ENCODE results near the gene PMS1.
"Not testable (repeated sequence)": the region's sequence is repeated elsewhere in the genome, so short reads cannot be mapped to it uniquely, and the experiment has no call there.

Gene PMS1

DNA sequence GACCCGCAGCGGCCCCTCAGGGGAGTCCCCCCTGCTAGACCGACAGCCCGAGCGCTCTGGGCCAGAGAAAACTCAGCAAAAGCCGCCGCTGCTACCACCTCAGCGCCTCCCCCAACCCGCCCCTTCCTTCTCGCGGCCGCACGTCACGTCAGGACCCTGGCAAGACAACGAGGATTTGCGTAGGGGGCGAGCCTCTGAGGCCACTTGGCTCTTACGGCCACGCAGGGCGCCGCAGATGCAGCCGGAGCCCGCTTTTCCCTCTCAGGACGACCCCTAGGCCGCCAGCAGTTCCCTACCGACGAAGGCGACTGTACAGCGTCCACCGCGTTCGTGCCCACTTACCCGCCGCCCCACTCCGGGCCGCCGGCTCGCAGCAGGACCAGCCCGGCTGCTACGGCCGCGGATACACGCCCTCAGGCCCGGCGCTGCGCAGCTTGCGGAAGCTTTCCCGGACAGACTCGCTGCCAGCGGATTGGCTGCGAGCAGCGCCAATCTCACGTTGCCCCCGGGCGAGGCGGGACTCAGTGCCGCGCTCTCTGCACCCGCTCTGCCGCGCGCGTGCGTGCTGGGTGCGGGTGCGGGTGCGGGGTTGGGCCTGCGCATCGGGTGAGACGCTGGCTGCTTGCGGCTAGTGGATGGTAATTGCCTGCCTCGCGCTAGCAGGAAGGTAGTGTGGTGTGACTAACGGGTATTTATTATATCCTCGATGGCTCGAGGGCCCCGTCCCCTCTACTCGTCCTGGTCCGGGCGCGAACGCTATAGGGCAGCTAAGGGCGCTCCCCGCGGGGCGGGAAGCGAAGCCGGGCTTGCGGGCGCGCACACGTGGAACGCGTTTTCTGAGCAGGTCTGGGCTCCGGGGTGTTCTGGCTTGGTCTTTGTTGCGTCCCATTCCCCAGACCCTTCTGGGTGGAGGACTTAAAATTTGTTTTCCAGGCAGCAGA lies at the start of gene PMS1, which contains the start of gene ORMDL1:
Gene PMS1, plus strand, starts transcription at position 524 of the 941 bp plus-strand sequence. CDS start 7,360 bp downstream, outside the sequence.
Gene ORMDL1, minus strand, starts transcription at position 413 of the 941 bp plus-strand sequence. CDS start 1,744 bp downstream, outside the sequence.
- peak; percentile 96 for DNase-seq (ENCODE audit: low spot score)

DNA sequence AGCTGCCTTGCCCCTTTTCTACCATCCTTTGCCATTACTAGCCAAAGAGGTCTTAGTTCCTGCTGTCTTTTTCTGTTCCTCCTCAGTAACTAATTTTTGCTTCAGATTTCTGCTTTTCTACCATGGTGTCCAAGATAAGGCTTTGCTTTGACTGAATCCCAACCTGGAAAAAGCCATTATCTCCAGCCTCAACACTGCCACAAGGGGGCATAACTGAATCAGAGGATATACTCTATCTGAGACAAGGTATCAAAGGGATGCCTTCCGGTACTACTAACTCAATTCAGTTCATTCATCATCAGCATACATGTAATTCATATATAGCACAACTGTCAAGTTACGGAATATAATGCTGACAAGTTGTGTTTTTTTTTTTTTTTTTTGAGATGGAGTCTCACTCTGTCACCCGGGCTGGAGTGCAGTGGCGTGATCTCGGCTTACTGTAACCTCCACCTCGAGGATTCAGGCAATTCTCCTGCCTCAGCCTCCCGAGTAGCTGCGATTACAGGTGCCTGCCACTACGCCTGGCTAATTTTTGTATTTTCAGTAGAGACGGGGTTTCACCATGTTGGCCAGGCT lies 33.1 kb upstream of the PMS1 start:
- DNase-seq (ENCODE audit: low spot score), result peak; percentile 68

DNA sequence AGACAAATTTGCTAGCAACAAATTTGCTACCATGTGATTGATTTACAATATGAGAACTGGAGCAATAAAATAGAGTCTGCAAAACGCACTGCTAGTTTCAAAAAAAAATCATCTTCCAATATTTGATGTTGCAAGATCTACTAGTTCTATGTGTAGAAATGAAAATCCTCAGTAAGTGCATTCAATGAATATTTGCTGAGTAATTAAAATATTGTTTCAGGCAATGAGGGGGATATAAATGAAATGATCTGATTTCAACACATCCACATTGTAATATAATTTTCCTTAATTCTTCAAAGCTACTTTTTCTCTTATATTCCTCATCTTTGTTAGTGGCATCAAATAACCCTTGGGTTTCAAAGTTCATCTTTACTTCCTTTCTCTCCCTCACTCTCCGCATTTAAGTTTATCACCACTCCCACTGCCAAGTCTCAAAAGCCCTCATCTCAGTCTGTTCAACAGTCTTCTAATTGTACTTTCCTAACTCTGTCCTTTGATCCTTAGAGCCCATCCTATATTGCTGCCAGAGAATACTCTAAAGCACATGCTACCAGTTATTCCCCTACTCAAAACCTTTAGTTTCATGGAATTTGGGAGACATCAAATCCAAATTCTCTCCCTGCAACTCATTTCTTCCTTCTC lies 27.8 kb upstream of the PMS1 start:
- no peak for DNase-seq (ENCODE audit: low spot score)

DNA sequence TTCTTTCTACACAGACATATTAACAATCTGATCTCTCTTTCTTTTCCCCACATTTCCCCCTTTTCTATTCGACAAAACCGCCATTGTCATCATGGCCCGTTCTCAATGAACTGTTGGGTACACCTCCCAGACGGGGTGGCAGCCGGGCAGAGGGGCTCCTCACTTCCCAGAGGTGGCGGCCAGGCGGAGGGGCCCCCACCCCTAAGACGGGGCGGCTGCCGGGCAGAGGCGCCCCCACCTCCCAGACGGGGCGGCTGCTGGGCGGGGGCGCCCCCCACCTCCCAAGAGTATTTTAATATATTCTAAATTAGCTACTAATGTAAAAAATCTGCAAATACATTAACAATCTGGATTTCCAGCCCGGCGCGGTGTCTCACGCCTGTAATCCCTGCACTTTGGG lies 24.1 kb upstream of the PMS1 start:
- DNase-seq (ENCODE audit: low spot score), result not testable (repeated sequence)

DNA sequence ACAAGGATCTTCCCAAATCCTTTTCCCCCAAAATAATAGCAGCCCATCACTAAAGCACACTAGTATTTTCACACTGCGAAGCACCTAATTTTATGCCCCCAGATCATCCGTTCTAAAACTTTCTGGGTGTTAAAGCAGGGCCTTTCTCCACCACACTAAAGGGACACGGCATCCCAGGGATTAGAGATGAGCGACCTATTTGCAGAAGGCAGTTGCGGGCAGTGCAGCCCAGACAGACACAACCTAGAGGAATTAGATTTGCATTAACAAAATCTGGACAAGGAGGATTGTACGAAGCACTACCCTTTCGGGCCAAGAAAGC lies 22.1 kb upstream of the PMS1 start:
- no peak for DNase-seq (ENCODE audit: low spot score)

DNA sequence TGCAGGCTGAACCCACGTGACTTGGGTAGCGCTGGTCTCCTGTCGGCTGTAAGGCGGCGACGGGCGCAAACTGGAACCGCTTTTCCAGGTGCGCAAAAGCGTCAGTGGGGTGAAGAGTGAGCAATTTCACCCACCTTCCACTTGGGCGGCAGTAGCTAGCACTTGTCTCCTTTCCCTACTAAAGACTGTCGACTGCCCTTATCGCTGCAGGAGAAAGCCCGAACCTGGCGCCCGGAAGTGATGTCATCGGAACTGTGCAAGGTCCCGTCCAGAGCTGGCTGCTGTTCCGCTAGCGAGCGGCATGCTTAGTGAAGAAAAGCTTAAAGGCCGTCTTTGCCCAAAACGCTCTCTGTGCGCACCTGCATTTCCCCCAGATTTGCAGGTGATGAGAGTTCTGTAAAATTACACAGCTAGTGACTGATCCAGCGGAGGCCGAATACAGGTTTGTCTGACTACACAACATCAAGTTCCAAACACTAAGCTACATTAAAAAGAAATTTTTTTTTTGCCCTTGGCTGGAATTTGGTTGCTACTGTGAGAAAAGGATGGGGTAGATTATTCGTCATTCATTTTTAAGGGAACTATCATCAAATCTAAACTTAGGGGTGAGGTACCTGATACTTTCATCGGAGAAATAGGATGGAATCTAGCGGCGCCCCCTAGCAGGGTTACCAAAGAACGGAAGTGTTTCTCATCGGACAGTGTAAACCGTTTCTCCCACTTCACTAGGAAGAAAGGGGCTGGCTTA lies 21.5 kb upstream of the PMS1 start, which contains the start of gene OSGEPL1:
Gene OSGEPL1, minus strand, starts transcription at position 242 of the 748 bp plus-strand sequence. CDS start 1,152 bp downstream, outside the sequence.
- peak; percentile 96 for DNase-seq (ENCODE audit: low spot score)

DNA sequence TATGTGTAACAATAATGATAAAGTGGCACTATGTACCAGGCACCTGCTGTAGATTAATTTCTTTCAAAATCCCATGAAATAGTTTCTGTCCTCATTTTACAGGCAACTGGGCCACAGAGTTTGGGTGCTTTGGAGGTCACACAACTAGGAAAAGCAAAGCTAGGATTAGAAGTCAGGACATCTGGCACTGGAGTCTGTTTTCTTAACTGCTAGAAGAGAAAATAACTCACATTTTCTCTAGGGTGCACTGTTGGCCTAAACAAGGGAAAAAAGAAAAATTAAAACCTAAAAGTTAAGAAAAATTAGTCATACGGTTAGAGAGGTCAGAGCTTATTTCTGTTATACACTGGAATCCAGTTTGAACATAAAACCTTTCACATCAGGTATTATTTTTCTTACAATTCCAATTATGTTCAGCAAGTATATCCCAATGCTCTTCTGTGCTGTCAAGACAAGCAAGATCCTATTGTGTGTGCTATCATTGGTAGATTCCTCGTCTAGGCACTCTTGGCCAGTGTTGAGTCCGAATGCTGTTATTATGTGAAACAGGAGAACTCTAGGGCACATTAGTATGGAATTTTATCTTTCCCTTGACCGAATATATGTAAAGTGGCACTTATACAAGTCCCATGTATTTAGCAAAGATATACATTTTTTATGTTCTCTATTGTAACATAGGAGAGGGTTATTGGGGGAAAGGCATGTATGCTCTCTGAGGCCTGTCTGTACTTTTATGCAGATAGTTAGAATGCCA lies 20.2 kb upstream of the PMS1 start:
- DNase-seq (ENCODE audit: low spot score), result no peak

DNA sequence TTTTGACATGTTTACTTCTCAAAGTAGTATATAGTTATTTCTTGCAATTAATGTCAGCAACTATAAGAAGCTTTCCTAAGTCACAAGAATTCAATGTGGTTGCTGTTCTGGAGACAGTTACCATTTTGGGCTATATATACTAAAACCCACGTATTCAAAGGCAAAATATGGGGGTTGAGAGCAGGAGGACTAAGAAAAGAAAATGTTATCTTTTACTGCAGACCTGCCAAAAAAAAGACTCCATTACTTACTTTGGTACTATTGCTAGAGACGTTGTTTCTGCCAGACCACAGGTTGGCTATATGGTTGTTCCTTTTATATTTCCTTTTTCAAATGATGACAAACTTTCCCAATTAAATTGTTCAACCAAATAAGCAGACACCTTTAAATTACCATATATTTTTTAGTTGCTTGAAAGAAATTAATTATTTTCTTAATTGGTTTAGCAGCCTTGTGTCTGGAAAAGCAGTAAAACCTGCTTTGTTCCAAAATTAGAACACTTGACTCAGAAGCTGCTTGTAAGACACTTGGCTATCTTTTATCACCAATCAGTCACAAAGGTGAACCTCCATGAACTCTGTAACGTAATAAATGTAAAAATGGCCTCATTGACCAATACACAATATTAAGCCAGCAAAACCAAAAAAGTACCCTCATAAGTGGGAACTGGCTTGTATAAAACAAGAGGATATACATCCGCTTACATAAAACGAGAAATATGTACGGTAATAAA lies 13.5 kb upstream of the PMS1 start:
- no peak for DNase-seq (ENCODE audit: low spot score)

DNA sequence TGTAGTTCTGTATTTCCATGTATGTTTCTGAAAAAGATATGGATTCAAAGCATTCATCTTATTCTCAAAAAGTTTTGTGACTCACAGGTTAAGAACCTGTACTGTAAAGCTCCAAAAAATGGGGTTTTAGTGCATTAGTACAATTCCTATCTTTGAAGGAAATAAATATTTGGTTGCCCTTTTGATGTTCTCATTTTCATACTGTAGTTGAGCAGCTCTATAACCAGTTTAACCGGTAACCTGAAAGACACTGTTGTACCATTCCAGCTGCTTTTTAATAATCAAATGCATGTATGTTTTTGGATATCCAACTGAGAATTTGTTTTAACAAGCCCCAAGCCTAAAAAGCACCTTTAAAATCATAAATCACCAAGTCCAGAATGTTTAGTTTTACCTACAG lies 12.0 kb upstream of the PMS1 start:
- DNase-seq (ENCODE audit: low spot score), result no peak

DNA sequence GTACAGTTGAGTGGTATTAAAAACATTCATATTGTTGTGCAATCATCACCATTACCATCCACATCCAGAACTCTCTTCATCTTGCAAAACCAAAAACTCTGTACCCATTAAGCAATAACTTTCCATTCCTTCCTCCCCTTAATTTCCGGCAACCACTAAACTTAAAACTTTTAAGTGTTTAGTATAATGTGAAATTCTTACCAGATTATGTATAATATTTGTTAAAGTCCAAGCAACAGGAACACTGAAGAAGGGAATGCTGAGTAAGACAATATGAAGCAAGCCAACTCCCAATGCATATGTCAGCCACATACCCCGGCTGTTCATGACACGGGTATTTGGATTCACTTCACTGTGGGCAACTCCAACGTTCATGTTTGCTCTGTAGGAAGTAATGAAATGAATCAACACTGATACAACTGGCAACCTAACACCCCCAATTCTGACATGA lies 2.0 kb upstream of the PMS1 start:
- DNase-seq (ENCODE audit: low spot score), result no peak

DNA sequence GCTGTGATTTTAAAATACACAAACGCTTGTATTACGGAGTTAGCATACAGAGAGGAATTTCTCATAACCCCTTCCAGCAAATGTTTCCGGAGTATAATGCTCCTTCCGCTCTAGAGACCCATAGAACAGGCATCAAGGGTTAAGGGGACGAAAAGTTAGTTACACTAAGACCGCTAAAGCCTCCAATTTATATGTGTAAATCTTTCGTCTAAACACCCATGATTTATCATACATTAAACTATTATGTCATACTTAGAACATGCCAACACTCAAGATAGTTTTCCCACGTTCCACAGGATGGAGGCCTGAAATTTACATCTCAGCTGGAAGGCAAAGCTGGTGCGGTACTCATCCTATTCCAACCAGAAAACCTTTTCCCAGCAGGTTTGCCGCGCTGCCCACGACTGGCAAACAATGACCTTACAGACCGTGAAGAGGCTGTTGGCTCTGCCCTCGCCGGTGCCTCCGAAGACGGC lies 761 bp upstream of the PMS1 start:
- DNase-seq (ENCODE audit: low spot score), result peak; percentile 19

DNA sequence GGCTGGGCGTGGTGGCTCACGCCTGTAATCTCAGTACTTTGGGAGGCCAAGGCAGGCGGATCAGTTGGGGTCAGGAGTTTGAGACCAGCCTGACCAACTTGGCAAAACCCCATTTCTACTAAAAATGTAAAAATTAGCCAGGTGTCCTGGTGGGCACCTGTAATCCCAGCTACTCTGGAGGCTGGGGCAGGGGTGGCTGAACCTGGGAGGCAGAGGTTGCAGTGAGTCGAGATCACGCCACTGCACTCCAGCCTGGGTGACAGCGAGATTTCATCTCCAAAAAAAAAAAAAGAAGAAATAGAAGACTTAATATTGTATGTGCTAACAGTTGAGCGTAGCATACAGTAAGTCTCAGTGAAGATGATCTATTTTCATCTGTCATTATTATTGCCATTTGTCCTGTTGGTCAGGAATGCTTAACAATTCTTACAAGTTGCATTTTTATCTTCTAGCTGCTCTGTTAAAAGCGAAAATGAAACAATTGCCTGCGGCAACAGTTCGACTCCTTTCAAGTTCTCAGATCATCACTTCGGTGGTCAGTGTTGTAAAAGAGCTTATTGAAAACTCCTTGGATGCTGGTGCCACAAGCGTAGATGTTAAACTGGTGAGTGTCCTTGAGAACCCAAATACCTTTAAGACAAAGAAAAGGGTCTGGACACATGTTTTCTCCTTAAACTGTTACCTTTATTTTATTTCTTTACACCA lies 7.2 kb downstream of the PMS1 start:
- no peak for DNase-seq (ENCODE audit: low spot score)

DNA sequence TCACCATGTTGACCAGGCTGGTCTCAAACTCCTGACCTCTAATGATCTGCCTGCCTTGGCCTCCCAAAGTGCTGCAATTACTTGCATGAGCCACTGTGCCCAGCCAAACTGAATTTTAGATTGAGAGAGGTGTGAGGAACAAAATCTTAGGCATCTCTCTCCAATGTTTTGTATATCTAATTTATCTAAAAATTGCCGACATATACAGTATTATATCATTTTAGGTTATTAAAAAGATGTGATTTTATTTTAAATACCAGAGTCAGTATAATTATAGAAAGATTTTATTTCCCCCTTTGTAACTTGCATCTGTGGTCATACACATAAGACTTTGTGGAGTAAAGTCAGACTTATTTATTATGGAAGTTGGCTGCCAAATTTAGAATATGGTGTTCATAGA lies 10.1 kb downstream of the PMS1 start:
- no peak for DNase-seq (ENCODE audit: low spot score)

DNA sequence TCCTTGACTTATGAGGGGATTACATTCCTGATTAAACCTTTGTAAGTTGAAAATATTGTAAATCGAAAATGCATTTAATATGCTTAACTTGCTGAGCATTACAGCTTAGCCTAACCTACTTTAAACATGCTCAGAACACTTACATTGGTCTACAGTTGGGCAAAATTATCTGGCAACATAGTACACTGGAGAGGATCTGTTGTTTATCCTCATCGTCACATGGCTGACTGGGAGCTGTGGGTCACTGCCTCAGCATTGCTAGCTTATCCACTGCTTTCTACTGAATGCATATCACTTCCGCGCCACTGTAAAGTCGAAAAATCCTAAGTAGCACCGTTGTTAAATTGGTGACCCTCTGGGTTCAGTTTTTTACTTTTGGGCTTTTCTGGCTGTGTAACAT lies 13.7 kb downstream of the PMS1 start:
- DNase-seq (ENCODE audit: low spot score), result no peak

DNA sequence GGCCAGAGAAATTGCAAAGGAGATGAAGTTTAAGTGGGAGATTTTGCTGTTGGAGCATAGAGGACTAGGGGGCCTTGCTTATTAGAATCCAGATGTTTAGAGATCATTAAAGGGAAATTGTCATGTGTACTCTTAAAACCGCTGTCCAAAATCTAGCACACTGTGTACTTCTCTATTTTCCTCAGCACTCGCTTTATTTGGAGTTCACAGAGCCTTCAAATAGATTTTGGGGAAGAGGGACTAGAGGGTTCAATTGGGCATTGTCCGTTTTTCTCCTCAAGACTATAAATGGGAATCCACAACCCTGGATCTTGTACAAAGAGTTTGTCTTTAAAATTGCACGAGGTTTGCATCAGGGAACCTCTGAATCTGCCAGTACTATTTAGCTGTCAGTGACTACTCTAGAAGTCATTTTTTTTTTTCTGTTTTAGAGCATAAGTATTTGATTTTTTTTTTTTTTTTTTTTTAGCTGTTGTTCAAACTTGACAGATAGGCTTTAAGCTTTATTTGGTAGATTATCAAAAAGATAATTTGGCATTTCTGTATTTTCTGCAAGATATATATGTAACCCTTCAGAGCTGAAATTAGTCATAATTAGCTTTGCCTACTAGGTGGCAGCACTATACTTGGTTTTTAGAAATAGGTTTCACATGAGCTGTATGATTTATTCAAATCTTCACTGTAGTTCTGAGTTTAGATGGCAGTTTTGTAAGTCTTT lies 14.2 kb downstream of the PMS1 start:
- peak; percentile 17 for DNase-seq (ENCODE audit: low spot score)

DNA sequence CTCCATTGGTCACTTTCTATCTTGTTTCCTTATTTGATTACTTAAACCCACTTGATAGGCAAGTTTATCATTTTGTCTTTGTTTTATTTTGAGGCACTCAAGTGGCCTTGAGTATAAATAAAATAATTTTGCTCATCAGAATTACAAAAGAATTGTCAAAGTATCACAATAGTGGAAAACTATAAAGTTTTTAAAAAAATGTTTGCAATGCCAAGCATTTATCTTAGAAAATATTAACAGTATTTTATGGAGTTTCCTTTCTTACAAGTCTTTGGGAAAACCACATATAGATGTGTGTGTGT lies 14.7 kb downstream of the PMS1 start:
- DNase-seq (ENCODE audit: low spot score), result no peak

DNA sequence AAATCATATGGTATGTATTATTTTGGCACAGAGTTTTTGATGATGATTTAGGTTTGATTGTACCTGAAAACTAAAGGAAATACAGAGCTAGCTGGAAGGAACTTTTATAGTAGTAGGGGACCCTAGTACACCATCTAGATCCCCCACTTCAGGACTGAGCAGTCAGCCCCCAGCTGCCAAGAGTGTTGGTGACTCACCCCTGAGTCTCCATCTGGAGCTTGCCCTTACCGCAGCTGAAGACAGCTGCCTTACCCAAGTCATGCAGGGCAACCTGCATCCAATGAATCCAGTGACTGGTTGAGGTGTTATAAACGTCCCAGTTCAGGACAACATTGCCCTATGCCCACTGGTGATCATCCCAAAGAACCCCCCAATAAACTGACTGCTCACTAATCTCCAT lies 15.3 kb downstream of the PMS1 start:
- no peak for DNase-seq (ENCODE audit: low spot score)

DNA sequence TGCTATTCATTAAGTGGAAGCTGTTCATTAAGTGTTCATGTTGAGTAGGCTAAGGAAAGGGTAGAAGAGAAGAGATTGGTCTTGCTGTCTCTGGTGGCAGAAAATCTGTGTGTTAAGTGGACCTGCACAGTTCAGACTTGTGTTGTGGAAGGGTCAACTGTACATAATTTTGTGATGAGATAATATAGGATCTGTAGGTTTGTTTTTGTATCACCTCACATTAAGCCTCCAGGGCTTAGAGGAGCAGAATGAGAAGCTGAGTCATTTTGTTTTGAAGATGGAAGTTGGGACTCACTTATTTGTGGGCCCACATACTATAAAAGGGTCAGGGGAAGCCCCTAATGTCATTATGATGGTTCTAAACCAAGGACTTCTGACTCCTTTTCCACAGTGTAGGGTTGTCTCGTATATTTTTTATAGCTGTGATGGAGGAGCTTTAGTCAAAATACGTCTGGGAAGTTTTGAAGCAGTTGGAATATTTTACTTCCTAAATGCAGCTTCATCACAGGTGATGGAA lies 18.2 kb downstream of the PMS1 start:
- DNase-seq (ENCODE audit: low spot score), result no peak

DNA sequence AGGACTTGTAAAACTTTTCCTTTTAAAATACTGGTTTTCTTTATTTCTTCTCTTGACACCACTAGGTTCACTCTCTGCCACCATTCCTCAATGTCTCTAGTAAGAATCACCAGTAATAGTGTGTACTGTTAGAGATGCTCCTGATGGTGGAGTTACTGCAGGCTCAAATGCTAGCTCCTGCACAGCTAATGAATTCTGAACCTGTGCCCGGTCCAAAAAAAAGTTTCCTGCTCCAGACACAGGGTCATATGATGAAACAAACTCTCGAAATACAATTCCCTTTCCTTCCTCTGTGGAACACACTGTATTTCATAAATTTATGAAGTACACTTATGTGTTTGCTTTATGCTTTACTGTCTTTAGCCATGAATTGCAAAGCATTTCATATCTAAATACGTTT lies 19.2 kb downstream of the PMS1 start:
- no peak for DNase-seq (ENCODE audit: low spot score)

Measured in hematopoietic multipotent progenitor cell treated with erythropoietin and hydrocortisone succinate and interleukin-3 and kit ligand, for 15 days (in vitro differentiated cells).